ENCODE results near the gene FOXE1.

The FOXE1 gene

GRCh38 chr9:97842960-97843359 lies 10.1 kb upstream of the FOXE1 start:
- H3K27me3 ChIP-seq (ENCODE audit: control insufficient read depth, low read length): peaks cover 32% of the 10 kb centered on the region
- H3K4me3 ChIP-seq (ENCODE audit: low read length): no peak overlapping the region

DNA sequence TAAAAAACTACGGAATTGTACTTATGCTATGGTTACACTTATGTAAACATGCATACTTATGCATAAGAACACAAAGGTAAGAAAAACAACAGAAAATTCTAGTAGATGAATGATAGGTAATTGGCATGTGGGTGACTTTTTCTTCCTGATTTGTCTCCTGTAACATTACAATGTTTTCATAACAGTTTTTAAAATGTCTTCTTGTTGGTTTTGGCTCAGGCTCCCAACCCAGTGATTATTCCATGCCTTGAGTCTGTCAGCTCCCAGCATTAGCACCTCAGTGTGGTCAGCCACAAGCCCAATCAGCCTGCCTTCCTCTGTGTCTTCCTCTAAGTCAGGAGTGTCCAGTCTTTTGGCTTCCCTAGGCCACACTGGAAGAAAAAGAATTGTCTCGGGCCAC lies 7.9 kb upstream of the FOXE1 start:
- Histone ChIP-seq H3K79me2 (ENCODE audit: control insufficient read depth, low read length) (no peaks in the 10 kb centered on the region), H3K4me1 (ENCODE audit: control insufficient read depth, low read length) (0 out of 2 replicates have a peak, but pooled peaks cover 5% of the 10 kb centered on the region), H3K4me3 (ENCODE audit: low read length) (no peak overlapping the region), H3K9me3 (ENCODE audit: control insufficient read depth, insufficient read depth, low read length) (no peaks in the 10 kb centered on the region), H3K36me3 (ENCODE audit: control insufficient read depth, low read length) (no peaks in the 10 kb centered on the region), H4K20me1 (ENCODE audit: control insufficient read depth, insufficient read depth, low read depth, low read length) (no peaks in the 10 kb centered on the region), H3K9me2 (replicated peaks; ENCODE audit: control insufficient read depth, low read length) (no peaks in the 10 kb centered on the region), H3F3A (ENCODE audit: control insufficient read depth, insufficient read depth) (no peaks in the 10 kb centered on the region), H3K27me3 (ENCODE audit: control insufficient read depth, low read length) (peaks cover 51% of the 10 kb centered on the region), H3K27ac (ENCODE audit: low read depth, low read length) (no peak overlapping the region), H3K4me2 (ENCODE audit: low read length) (no peak overlapping the region)
- no peak for TF ChIP-seq EZH2phosphoT487 (IDR thresholded peaks at IDR 0.05; ENCODE audit: borderline replicate concordance, low read length)

More at GRCh38 chr9:97842960-97843359, 10.1 kb upstream of the FOXE1 start:
- no peaks in the 10 kb centered on the region for H3K79me2 ChIP-seq (ENCODE audit: control insufficient read depth, low read length)
- TF ChIP-seq CTCF (IDR thresholded peaks at IDR 0.05; ENCODE audit: low read depth, low read length, poor library complexity, severe bottlenecking): no peak
- TF ChIP-seq EZH2phosphoT487 (IDR thresholded peaks at IDR 0.05; ENCODE audit: borderline replicate concordance, low read length): no peak
- H3K36me3 ChIP-seq (ENCODE audit: control insufficient read depth, low read length): no peaks in the 10 kb centered on the region
- no peaks in the 10 kb centered on the region for H3F3A ChIP-seq (ENCODE audit: control insufficient read depth, insufficient read depth)
- 0 out of 2 replicates have a peak, but pooled peaks cover 5% of the 10 kb centered on the region for H3K4me1 ChIP-seq (ENCODE audit: control insufficient read depth, low read length)
- H4K20me1 ChIP-seq (ENCODE audit: control insufficient read depth, insufficient read depth, low read depth, low read length): no peaks in the 10 kb centered on the region
- H3K9me3 ChIP-seq (ENCODE audit: control insufficient read depth, insufficient read depth, low read length): no peaks in the 10 kb centered on the region
- H3K9me2 ChIP-seq (replicated peaks; ENCODE audit: control insufficient read depth, low read length): no peaks in the 10 kb centered on the region
- no peak overlapping the region for H3K4me2 ChIP-seq (ENCODE audit: low read length)
- no peak overlapping the region for H3K27ac ChIP-seq (ENCODE audit: low read depth, low read length)

GRCh38 chr9:97845763-97846162 lies 7.3 kb upstream of the FOXE1 start:
- Histone ChIP-seq H3K4me1 (ENCODE audit: control insufficient read depth, low read length) (no peaks in the 10 kb centered on the region), H3K79me2 (ENCODE audit: control insufficient read depth, low read length) (no peaks in the 10 kb centered on the region), H3K4me2 (ENCODE audit: low read length) (no peak overlapping the region), H4K20me1 (ENCODE audit: control insufficient read depth, insufficient read depth, low read depth, low read length) (no peaks in the 10 kb centered on the region), H3K9me2 (replicated peaks; ENCODE audit: control insufficient read depth, low read length) (no peaks in the 10 kb centered on the region), H3K4me3 (ENCODE audit: low read length) (no peak overlapping the region), H3K27ac (ENCODE audit: low read depth, low read length) (no peak overlapping the region), H3K9me3 (ENCODE audit: control insufficient read depth, insufficient read depth, low read length) (no peaks in the 10 kb centered on the region), H3K36me3 (ENCODE audit: control insufficient read depth, low read length) (no peaks in the 10 kb centered on the region), H3F3A (ENCODE audit: control insufficient read depth, insufficient read depth) (no peaks in the 10 kb centered on the region), H3K27me3 (ENCODE audit: control insufficient read depth, low read length) (peaks cover 51% of the 10 kb centered on the region)
- no peak for TF ChIP-seq EZH2phosphoT487 (IDR thresholded peaks at IDR 0.05; ENCODE audit: borderline replicate concordance, low read length)

DNA sequence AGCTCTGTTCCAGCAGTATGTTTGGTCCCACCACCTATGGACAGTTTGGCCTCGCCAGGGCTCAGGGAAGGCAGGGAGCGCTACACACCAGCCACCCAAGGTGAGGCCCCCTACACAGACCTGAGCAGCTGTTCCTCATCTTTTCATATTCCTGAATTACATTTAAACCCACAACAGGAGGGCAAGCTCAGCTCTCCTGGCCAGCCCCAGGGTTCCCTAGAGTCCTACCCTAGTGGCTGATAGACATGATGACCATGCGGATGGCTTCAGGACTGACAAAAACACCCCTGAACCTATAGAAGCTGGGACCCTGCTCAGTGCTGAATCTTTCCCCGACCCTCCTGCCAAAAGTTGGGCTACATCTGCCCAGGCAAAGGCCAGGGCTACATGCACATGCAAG lies 6.7 kb upstream of the FOXE1 start:
- Histone ChIP-seq H4K20me1 (ENCODE audit: control insufficient read depth, insufficient read depth, low read depth, low read length) (no peaks in the 10 kb centered on the region), H3K27ac (ENCODE audit: low read depth, low read length) (no peak overlapping the region), H3K9me3 (ENCODE audit: control insufficient read depth, insufficient read depth, low read length) (no peaks in the 10 kb centered on the region), H3K4me3 (ENCODE audit: low read length) (no peak overlapping the region), H3K36me3 (ENCODE audit: control insufficient read depth, low read length) (no peaks in the 10 kb centered on the region), H3K27me3 (ENCODE audit: control insufficient read depth, low read length) (peaks cover 55% of the 10 kb centered on the region), H3K4me2 (ENCODE audit: low read length) (no peak overlapping the region), H3F3A (ENCODE audit: control insufficient read depth, insufficient read depth) (no peaks in the 10 kb centered on the region), H3K79me2 (ENCODE audit: control insufficient read depth, low read length) (no peaks in the 10 kb centered on the region), H3K4me1 (ENCODE audit: control insufficient read depth, low read length) (no peaks in the 10 kb centered on the region), H3K9me2 (replicated peaks; ENCODE audit: control insufficient read depth, low read length) (no peaks in the 10 kb centered on the region)
- TF ChIP-seq CTCF (IDR thresholded peaks at IDR 0.05; ENCODE audit: low read depth, low read length, poor library complexity, severe bottlenecking) (no peak), EZH2phosphoT487 (IDR thresholded peaks at IDR 0.05; ENCODE audit: borderline replicate concordance, low read length) (no peak)

Measured in DOHH2 (cell line).